HG03045 (cell line): ENCODE measurements around the gene CCDC85A.

ENCODE experiments used
- ATAC-seq: cut with Tn5 transposase; IDR thresholded peaks from one replicate; pipeline ENCODE4 v1.9.1; 2021; ENCODE audit warnings: mild to moderate bottlenecking, moderate library complexity; ENCODE audit not compliant: unreplicated experiment

CCDC85A gene

DNA sequence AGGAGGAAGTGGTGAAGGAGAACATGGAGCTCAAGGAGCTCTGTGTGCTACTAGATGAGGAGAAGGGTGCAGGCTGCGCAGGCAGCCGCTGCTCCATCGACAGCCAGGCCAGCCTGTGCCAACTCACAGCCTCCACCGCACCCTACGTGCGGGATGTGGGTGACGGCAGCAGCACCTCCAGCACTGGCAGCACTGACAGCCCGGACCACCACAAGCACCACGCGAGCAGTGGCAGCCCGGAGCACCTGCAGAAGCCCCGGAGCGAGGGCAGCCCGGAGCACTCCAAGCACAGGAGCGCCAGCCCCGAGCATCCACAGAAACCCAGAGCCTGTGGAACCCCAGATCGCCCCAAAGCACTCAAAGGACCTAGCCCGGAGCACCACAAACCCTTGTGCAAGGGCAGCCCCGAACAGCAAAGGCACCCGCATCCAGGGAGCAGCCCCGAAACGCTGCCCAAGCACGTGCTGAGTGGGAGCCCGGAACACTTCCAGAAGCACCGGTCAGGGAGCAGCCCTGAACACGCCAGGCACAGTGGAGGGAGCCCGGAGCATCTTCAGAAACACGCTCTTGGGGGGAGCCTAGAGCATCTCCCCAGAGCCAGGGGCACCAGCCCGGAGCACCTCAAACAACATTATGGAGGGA, 9.0 kb downstream of the CCDC85A start:
- ATAC-seq: no peak

DNA sequence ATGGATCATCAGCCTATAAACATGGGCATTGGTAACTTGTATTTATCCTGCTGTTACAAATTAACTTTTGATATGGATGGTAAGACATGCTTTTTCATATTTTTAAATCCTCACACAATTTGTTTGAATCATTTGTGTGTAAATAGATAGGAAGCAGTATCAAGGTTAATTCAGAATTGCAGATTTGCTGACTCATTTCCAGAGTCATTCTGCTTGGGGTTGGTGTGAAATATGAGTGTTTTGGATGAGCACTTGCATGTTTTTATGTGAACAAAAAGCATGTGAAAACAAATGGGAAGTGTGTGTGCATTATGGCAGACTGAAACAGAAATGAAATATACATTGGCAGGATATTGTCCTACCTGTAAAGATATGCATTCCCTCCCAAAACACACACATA, 11.8 kb downstream of the CCDC85A start:
- no peak for ATAC-seq

GRCh38 chr2:56197816-56198215, 14.0 kb downstream of the CCDC85A start:
- no peak for ATAC-seq

DNA sequence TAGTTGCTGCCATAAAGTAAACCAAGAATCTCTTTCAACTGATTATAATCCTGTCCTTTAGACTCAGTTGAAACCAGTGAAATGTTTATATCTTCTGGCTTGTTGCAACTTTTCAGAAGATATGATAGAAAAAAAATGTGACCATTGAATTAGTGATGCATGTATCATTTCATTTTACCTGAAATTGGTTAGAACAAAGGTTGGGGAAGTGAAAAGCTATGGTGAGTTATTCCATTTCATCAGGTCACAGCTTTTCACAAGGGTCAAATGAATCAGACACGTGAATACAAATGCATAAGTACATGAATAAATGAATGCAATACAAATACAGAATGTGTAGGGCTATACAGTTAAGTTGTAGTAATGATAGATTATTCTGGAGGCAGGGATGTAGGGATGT, 15.1 kb downstream of the CCDC85A start:
- no peak for ATAC-seq

DNA sequence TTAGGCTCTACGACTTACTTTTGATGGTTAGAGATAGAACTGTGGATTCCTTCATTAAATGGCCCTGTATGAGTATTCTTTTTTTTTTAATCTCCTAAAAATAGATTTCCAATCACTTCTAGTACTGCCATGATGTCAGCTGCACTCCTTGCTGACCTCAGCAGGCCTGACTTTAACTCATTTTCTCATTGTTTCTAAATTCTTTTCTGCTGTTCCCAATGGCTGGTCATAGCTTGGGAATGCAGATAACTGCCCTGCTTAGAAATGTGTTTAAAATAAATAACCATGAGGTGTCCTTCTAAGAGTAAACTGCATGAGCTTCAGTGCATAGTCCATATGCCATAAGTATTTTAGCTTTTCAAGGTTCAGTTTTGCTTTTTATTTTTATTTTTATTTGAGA, 15.7 kb downstream of the CCDC85A start:
- ATAC-seq: no peak

DNA sequence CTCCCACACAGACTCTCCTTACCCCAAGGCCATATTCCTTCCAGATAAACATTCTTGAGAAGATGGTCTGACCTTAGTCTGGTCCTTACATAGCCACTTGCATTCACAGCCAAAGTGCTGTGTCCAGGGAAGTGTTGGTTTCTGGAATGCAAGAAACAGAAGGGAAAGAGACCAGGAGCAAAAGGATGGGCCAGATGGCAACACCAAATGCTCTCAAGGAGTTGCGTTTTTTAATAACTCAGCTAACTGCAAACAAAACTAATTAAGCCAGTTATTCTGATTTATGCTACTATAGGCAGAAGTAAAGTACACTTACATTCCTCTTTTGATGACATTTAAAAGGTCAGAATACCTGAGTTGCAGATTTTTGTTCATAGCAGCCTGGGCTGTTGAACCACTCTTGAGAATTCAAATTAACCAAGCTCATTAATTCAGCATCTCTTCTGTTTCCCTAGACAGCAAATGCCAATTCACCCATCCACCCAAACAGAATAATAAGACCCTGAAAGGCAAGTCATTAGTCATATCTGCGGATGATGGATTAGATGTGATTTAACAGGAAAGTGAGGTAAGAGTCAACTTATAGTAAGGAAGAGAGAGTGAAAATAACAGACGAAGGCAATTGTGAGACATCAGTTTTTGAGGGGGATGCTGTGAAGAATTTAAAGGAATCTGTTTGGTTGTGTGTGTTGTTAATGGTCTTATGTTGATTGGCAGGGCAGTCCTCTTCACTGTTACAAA, 18.8 kb downstream of the CCDC85A start:
- no peak for ATAC-seq

- no peak for ATAC-seq
Observed at GRCh38 chr2:56204556-56204955, 20.8 kb downstream of the CCDC85A start.

DNA sequence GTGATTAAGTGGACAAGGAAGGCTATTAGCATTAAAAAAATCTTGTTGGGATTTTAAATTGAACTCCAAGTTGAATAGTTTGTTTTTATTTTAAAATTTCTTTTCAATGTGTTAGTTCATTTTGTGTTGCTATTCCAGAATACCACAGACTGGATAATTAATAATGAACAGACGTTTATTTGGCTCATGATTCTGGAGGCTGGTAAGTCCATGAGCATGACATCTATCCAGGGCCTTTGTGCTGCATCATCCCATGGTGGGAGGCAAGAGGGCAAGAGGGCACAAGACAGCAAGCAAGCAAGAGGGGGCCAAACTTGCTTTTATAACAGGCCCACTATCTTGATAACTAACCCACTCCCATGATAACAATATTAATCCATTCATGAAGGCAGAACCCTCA, 22.5 kb downstream of the CCDC85A start:
- no peak for ATAC-seq

DNA sequence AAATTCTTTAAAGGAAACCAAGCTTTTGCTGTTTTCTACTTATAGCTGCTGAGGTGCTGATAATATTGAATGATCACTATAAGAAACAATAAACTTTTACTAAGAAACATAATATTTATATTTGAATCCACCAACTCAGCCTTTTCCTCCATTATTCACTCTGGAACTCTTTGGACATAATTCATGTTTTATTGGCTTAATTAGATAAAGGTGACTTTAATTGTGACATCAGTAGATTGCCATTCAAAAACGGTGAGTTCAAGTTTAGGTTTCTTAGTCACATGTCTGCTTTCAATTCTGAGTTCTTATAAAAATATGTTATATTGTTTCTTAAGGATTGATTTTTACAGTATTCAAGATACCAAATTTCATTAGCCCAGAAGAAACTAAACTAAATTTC, 24.0 kb downstream of the CCDC85A start:
- no peak for ATAC-seq

GRCh38 chr2:56208380-56208779, 24.6 kb downstream of the CCDC85A start:
- no peak for ATAC-seq

- ATAC-seq: no peak
Observed at GRCh38 chr2:56209701-56210100, 25.9 kb downstream of the CCDC85A start.

GRCh38 chr2:56210291-56210690, 26.5 kb downstream of the CCDC85A start:
- ATAC-seq: no peak

DNA sequence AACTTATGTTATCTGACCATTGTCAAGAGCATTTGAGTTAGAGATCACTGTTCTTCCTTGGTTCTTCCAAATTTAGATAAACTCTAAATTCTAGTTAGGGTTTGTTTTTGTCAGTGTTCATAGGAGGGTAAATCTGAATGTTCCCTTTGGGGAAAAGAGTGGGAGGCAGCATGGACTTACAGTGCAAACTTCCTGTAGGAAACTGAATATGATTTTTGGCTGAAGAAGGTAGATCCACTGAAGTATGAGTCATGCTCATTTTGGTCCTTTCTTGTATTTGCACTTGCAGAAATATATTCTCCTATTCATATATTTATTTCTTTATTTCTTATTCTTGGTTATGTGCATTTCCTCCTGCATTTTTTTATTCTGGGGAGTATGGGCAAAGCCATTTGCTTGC, 27.3 kb downstream of the CCDC85A start:
- no peak for ATAC-seq

DNA sequence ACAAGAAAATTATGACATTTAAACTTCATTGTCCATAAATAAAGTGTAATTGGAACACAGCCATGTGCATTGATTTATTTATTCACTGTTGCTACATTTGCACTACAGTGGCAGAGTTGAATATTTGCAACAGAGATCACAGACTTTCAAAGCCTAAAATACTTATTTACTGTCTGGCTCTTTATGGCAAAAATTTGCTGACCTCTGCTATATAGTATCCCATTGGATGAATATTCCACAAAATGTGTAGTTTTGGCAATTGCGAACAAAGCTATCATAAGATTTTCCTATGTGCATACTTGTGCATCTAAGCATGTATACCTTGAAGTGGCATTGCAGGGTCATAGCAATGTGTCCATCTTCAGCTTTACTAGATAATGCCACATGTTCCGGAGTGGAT, 32.1 kb downstream of the CCDC85A start:
- no peak for ATAC-seq

DNA sequence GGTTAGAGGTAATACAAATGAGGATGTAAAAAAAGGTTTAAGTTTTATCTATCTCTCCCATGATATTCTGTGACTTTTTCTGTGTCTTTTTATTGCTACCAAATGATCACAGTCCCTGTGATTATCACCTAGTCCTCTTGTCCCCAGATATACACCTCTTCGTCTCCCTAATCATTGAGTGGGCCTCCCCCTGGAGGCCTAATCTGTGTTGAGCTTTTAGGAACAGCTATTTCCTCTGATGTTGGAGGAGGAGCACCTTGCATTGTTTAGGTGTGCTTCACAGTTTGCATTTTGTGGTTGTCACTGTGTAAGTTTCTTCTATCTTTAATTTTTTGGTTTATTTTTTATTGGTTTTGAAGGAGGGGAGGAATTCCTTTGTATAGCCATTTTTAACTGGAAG, 33.3 kb downstream of the CCDC85A start:
- no peak for ATAC-seq

GRCh38 chr2:56222481-56222880, 38.7 kb downstream of the CCDC85A start:
- ATAC-seq: no peak

GRCh38 chr2:56224316-56224715, 40.5 kb downstream of the CCDC85A start:
- ATAC-seq: no peak

DNA sequence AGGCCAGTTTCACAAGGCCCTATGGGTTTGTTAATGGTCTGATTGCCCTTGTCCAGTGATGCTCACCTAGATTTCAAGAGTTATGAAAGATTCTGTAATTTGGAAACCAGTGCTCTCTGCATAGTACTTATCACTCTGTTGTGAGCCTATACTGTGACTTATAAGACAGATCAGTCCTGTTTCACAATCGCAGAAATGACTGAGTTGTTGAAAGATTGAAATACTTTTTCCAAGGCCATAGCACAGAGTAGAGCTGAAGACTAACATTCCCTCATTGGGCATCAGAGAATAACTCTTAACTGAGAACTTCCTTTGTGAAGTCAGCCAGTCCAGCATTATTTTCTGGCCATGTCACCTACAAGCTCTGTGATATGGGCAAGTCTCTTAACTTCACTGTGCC, 44.0 kb downstream of the CCDC85A start:
- ATAC-seq: no peak

DNA sequence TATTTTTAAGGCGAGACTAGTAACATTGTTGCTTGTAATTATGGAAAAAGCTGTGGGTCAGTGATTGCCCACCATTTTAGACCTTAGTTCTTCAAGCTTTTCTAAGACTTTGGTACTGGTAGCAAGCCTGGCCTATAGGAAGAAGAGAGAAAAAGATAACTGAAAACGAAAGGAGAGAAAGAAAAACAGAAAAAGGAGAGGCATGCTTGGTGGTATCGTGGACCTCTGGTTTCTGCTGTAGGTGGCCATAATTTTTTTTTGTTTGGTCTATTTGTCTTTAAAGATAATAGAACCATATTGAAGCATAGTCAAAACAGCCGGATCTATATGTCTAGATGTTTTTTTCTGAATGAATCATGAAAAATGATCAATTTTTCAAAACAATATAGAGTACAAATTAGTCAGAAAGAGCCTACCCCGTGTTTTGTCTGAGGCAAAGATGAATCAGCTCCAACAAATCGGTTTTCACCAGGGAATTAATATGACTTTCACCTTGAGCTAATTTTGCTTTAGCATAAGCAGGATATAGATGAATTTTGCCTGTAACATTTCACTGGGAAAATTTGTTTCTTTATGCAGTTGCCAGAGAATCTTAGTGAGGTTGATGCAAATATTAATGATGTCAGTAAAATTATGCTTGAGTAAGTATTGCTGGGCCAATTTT, 45.7 kb downstream of the CCDC85A start:
- ATAC-seq: no peak

DNA sequence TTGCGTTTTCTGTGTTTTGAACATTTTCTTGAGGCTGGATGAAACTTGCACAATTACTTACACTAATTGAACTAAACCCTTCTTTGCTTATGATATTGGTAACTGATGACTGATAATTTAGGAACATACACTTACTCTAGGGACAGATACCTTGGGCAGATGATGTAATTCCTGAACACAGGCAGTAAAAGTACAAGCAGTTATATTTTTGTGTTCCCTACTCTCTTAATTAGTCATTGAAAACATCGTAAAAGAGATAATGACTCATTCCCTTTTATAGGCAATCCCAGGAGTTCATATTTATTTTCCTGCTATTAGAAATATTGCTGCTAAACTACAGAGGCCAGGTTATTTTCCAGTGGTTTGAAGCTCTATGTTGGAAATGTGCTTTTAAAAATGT, 46.4 kb downstream of the CCDC85A start:
- ATAC-seq: no peak

DNA sequence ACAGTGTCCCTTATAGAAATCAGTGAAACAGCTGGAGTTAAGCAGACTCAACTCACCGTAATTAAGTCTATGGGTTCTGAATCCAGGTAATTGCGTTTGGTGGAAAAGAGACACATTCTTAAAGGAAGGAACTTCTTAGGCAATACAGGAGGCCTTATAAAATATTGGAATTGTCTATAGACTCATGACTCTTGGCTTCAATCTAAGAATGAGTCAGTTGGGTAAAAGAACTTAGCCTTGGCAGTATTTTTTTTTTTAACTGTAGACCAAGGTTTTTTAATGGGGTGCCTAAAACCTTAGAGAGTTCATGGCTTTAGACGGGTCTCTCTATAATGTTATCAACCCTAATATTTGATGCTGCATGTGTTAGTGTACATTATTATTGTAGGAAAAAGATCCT, 47.6 kb downstream of the CCDC85A start:
- ATAC-seq: no peak

DNA sequence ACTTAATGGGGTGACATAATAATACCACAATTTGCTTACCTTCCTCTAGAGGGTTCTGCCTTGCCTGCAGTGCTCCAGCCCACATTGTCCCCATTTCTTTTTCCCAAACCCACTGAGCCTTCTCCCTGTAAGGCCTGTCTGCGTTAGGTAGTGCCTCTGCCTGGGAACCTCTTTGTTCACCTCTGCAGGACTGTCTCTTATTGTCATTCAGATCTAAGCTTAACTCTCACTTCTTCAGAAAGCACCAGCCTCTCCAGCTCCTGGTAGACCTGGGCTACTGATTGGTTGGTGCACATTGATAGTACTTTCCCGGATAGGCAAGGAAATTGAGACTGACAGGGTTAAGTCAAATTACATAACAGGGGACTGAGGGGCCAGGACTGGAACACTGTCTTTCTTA, 49.1 kb downstream of the CCDC85A start:
- no peak for ATAC-seq
